Esophagus squamous epithelium (tissue), 5 donors: Measurements from ENCODE around the gene NUDT3. TPM values are rescaled to one million over a fixed set of nuclear protein-coding genes. Genes with fewer than 3 reads are reported as not detected.
"Not testable (repeated sequence)": the region's sequence is repeated elsewhere in the genome, so short reads cannot be mapped to it uniquely, and the experiment has no call there.

Experiments used
- DNase-seq: peaks from one replicate; lab custom pipeline; 2025; lab: John Stamatoyannopoulos, UW
- H3K27ac ChIP-seq, 4 donors: fragments of 200-600 bp; sonication (generic); one replicate each; pipeline ENCODE4 v1.5.1; 2016 to 2019; ENCODE audit warnings: mild to moderate bottlenecking in 1 of 4
- H3K27me3 ChIP-seq, 4 donors: fragments of 200-600 bp; sonication (generic); 1 replicate in 3 of 4; 2 replicates in 1 of 4; pipeline versions ENCODE4 v1.5.1 to v1.6.0; 2017 to 2021; ENCODE audit warnings: antibody characterized with exemption in 1 of 4
- H3K36me3 ChIP-seq, 3 donors: fragments of 200-600 bp; sonication (generic); one replicate each; pipeline ENCODE4 v1.5.1; 2016 to 2019
- H3K4me1 ChIP-seq, 3 donors: fragments of 200-600 bp; sonication (generic); one replicate each; pipeline ENCODE4 v1.5.1; 2017 to 2019
- H3K4me3 ChIP-seq, 4 donors: fragments of 200-600 bp; sonication (generic); 1 replicate in 3 of 4; 2 replicates in 1 of 4; pipeline ENCODE4 v1.5.1; 2016 to 2019; ENCODE audit warnings: mild to moderate bottlenecking in 2 of 4, moderate library complexity in 1 of 4
- H3K9me3 ChIP-seq, 3 donors: fragments of 200-600 bp; sonication (generic); one replicate each; pipeline ENCODE4 v1.5.1; 2016 to 2019
- POLR2A ChIP-seq, 4 donors: fragments of 450-650 bp; IDR thresholded peaks; one replicate each; pipeline ENCODE4 v1.6.1; 2017; ENCODE audit warnings: antibody characterized with exemption in 4 of 4, mild to moderate bottlenecking in 4 of 4, moderate library complexity in 3 of 4
- WGBS, 2 donors: methylation state at CpG; one replicate each; pipeline ENCODE4 v1.1.5; 2018; 5-methylcytosine and 5-hydroxymethylcytosine counted together
- intact Hi-C: fragments of 100-400 bp; cut with DNase I; formaldehyde crosslinking; loops from one replicate; pipeline ENCODE4 v1.15.0; 2022
- total RNA-seq, 4 donors: library from RNA; depleted of rRNA; stranded (reverse); fragments of >200 nt; gene quantifications; one replicate each; pipeline ENCODE4 v1.1.0, GENCODE V29; 2016
- TF ChIP-seq, protein P1 (sequence below), 6 experiments: fragments of 450-650 bp in 4 of 6; fragments of 200-600 bp in 2 of 6; sonication (generic) in 2 of 6; IDR thresholded peaks; one replicate each; pipeline ENCODE4 v1.5.1; 2016 to 2019; ENCODE audit warnings: antibody characterized with exemption in 6 of 6, mild to moderate bottlenecking in 4 of 6, moderate library complexity in 4 of 6
- donor health status: DM: yes; HTN: yes; CAD: no.

The NUDT3 gene
- total RNA-seq, 4 donors from 2014 or later, result 14.9 to 33.4 (median 22.4) TPM

DNA sequence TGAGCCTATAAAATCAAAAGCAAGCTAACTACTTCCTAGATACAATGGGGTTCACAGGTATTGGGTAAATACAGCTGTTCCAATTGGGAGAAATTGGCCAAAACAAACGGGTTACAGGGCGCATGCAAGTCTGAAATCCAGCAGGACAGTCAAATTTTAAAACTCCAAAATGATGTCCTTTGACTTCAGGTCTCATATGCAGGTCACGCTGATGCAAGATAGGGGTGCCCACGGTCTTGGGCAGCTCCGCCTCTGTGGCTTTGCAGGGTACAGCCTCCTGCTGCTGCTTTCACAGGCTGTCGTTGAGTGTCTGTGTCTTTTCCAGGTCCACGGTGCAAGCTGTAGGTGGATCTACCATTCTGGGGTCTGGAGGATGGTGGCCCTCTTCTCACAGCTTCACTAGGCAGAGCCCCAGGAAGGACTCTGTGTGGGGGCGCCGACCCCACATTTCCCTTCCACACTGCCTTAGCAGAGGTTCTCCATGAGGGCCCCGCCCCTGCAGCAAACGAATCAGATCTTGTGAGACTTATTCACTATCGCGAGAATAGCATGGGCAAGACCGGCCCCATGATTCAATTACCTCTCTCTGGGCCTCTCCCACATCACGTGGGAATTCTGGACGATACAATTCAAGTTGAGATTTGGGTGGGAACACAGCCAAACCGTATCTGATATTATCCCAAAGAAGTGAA lies 131.7 kb downstream of the NUDT3 start:
- H3K9me3 ChIP-seq, result peaks cover 0 to 6% (median 0%) of the 10 kb centered on the region in 3 donors
- H3K27me3 ChIP-seq, result no peaks in the 10 kb centered on the region
- H3K4me1 ChIP-seq, result no peaks in the 10 kb centered on the region
- no peak for DNase-seq
- no peak overlapping the region for H3K27ac ChIP-seq
- intact Hi-C loops, result no loop called here
- no peak overlapping the region for H3K4me3 ChIP-seq
- H3K36me3 ChIP-seq, result no peaks in the 10 kb centered on the region
- WGBS, 2 donors, result 81 to 82% methylated on average over 12 to 13 of the region's 17 CpGs
- TF ChIP-seq, protein P1, sequence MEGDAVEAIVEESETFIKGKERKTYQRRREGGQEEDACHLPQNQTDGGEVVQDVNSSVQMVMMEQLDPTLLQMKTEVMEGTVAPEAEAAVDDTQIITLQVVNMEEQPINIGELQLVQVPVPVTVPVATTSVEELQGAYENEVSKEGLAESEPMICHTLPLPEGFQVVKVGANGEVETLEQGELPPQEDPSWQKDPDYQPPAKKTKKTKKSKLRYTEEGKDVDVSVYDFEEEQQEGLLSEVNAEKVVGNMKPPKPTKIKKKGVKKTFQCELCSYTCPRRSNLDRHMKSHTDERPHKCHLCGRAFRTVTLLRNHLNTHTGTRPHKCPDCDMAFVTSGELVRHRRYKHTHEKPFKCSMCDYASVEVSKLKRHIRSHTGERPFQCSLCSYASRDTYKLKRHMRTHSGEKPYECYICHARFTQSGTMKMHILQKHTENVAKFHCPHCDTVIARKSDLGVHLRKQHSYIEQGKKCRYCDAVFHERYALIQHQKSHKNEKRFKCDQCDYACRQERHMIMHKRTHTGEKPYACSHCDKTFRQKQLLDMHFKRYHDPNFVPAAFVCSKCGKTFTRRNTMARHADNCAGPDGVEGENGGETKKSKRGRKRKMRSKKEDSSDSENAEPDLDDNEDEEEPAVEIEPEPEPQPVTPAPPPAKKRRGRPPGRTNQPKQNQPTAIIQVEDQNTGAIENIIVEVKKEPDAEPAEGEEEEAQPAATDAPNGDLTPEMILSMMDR (IDR thresholded peaks at IDR 0.05), result no peak
- TF ChIP-seq POLR2A (IDR thresholded peaks at IDR 0.05), result no peak

DNA sequence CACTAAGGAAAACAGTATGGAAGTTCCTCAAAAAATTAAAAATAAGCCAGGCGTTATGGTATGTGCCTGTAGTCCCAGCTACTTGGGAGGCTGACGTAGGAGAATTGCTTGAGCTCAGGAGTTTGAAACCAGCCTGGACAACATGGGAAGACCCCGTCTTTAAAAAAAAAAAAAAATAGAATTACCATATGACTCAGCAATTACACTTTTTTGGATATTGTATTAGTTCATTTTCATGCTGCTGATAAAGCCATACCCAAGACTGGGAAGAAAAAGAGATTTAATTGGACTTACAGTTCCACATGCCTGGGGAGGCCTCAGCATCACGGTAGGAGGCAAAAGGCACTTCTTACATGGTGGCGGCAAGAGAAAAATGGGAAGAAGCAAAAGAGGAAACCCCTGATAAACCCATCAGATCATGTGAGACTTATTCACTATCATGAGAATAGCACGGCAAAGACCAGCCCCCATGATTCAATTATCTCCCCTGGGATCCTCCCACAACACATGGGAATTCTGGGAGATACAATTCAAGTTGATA lies 132.9 kb downstream of the NUDT3 start:
- intact Hi-C loops, result no loop called here
- no peak for DNase-seq
- Histone ChIP-seq H3K27me3 (no peaks in the 10 kb centered on the region), H3K9me3 (peaks cover 0 to 6% (median 0%) of the 10 kb centered on the region in 3 donors), H3K4me1 (no peaks in the 10 kb centered on the region), H3K36me3 (no peaks in the 10 kb centered on the region), H3K4me3 (no peak overlapping the region), H3K27ac (no peak overlapping the region)
- WGBS, 2 donors, result 79 to 80% methylated on average over 6 of the region's 6 CpGs
- TF ChIP-seq, protein P1 (IDR thresholded peaks at IDR 0.05), result no peak
- no peak for TF ChIP-seq POLR2A (IDR thresholded peaks at IDR 0.05)

DNA sequence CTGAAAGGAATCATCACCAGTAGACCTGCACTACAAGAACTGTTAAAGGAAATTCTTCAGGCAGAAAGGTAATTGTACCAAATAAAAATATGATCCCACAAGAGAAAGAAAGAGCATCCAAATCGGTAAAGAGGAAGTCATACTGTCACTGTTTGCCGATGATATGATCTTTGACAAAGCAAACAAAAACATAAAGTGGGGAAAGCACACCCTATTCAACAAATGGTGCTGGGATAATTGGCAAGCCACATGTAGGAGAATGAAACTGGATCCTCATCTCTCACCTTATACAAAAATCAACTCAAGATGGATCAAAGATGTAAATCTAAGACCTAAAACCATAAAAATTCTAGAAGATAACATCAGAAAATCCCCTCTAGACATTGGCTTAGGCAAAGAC lies 140.1 kb downstream of the NUDT3 start:
- not testable (repeated sequence) for H3K36me3 ChIP-seq, H3K27ac ChIP-seq, H3K4me3 ChIP-seq, H3K27me3 ChIP-seq, H3K9me3 ChIP-seq, DNase-seq
- WGBS, 2 donors, result 55 to 64% methylated on average over 2 of the region's 2 CpGs
- intact Hi-C loops, result loop anchor here (5.0 kb wide), 1 partner anchor 165 kb away; no protein-coding TSS in a partner anchor
- peaks cover 18 to 26% (median 20%) of the 10 kb centered on the region in 3 donors for H3K4me1 ChIP-seq

DNA sequence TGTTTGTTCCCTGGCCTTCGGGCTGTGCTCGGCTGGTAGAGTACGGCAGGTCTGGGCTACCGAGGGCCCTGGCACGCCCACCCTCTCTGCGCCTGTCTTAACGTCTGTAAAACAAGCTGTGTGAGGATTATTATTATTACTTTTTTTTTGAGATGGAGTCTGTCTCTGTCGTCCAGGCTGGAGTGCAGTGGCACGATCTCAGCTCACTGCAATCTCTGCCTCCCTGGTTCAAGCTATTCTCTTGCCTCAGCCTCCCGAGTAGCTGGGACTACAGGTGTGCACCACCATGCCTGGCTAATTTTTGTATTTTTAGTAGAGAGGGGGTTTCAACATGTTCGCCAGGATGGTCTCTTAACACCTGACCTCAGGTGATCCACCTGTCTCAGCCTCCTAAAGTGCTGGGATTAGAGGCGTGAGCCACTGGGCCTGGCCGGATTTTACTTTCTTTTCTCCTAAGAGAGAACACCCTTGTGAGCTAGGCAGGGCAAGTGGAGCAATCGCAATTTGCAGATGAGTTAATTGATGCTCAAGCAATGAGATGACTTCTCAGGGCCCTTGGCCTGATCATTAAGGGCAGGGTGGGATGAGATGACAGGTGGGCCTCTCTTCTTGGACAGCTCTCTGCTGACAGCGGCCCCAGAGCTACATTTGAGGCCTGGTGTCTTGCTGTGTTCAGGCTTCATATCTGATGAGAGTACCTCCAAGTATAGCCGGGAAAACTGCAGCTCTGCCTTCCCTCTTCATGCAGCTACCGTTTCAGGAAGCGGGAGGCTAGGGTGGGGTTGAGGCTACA lies 142.8 kb downstream of the NUDT3 start:
- Histone ChIP-seq H3K27me3 (no peaks in the 10 kb centered on the region), H3K36me3 (peaks cover 0 to 19% (median 0%) of the 10 kb centered on the region in 3 donors), H3K4me1 (peaks cover 24 to 53% (median 25%) of the 10 kb centered on the region in 3 donors), H3K27ac (peak overlapping the region; percentile 91 to 94 (median 94)), H3K4me3 (peak overlapping the region; percentile 69 to 90 (median 76)), H3K9me3 (no peaks in the 10 kb centered on the region)
- WGBS, 2 donors, result 37 to 41% methylated on average over 8 to 15 of the region's 18 CpGs
- no peak for DNase-seq
- no peak for TF ChIP-seq POLR2A (IDR thresholded peaks at IDR 0.05)
- TF ChIP-seq, protein P1 (IDR thresholded peaks at IDR 0.05), result no peak
- intact Hi-C loops, result loop anchor here (5.0 kb wide), 1 partner anchor 168 kb away; no protein-coding TSS in a partner anchor

DNA sequence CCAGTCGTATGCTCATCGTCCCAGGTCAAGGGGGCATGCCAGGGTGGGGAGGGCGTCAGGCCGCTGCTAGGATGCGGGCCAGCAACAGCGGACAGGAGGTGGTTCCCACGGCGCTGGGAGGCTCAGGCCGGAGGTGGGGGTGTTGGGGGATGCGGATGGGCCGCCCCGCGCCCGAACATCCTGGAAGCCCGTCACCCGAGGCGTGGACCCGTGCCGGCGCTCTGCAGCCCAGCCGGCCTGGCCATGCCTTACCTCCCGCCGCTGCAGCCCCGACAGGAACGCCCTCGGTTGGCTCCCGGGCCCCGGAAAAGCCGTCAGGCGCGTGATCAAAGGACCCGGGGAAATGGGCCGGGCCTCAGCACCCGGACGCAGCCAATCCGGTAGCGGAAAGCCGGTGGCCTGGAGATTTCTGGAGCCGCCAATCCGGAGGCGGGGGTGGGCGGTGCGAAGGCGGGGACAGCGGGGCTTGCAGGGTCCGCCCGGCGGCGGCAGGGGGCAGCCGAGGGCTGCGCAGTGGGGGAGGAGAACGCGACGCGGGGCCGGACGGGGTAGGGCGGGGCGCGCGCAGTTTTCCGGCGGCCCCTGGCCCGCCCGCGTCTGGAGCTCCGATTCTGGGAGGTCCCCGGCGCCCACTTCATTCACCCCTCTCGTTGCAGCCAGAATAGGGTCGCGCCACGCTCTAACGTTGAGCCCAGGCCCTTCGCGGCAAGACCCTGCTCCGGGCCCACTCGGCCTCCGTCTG lies 143.6 kb downstream of the NUDT3 start, which contains the start of gene SMIM29:
Gene SMIM29, minus strand, starts transcription at position 280 of the 742 bp plus-strand sequence. CDS start 1,215 bp downstream, outside the sequence.
- 0 to 2% methylated on average over 12 of the region's 79 CpGs for WGBS, 2 donors
- DNase-seq, result peak; percentile 78
- Histone ChIP-seq H3K36me3 (peaks cover 0 to 23% (median 0%) of the 10 kb centered on the region in 3 donors), H3K4me3 (peak within 1 kb of the TSS; percentile 69 to 90 (median 76)), H3K27me3 (no peaks in the 10 kb centered on the region), H3K4me1 (peaks cover 30 to 61% (median 33%) of the 10 kb centered on the region in 3 donors), H3K27ac (peak within 1 kb of the TSS; percentile 91 to 94 (median 94)), H3K9me3 (no peaks in the 10 kb centered on the region)
- intact Hi-C loops, result no loop called here
- TF ChIP-seq POLR2A (IDR thresholded peaks at IDR 0.05), result peak in 3 of 4 donors; percentile 38 to 88 (median 51)
- TF ChIP-seq, protein P1 (IDR thresholded peaks at IDR 0.05), result peak; percentile 90 to 99 (median 97)
